ENCODE results near the gene CDC42EP1. TPM values are rescaled to one million over a fixed set of nuclear protein-coding genes. Genes with fewer than 3 reads are reported as not detected.

The CDC42EP1 gene
- total and polyA plus RNA-seq, 2 experiments from 2014 or later: 7.7 to 10.2 TPM

DNA sequence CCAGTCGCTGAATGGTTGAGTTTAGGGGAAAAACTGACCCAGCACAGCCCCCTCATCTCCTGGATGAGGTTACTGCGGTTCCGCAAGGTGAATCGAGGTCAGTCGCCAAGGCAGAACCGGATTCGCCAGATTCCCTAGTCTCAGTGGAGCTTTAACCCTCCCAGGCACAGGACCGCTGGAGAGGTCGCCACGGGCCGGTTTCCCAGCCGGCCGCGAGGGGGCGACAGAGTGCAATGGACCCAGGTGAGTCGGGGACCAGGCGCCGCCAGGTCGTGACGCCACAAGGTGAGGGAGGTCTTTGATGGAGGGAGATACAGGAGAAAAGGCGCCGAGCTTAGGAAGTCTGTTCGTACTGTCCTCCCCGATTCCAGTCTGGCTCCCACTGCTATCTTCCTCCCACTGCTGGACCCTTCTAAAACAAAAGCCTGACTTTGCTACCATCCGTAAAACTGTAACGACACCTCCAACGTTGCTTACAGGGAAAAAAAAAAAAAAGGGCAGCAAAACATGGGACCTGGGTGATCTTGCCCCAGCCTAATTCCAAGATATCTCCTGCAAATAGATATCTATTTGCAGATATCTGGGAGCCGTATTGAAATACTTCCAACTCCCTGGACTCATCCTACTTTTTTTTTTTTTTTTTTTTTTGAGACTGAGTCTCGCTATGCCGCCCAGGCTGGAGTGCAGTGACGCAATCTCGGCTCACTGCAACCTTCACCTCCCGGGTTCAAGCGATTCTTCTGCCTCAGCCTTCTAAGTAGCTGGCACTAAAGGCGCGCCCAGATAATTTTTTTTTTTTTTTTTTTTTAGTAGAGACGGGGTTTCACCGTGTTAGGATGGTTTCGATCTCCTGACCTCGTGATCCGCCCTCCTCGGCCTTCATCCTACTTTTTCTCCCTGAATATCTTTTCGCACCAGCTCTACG, 47.0 kb downstream of the CDC42EP1 start:
- Histone ChIP-seq H3K9me2 (ENCODE audit: insufficient read depth) (no peaks in the 10 kb centered on the region), H3K4me2 (peak overlapping the region; percentile 83), H3F3A (replicated peaks; ENCODE audit: low read depth) (peaks cover 13% of the 10 kb centered on the region), H3K4me1 (ENCODE audit: insufficient read depth) (peaks cover 12% of the 10 kb centered on the region), H3K27ac (ENCODE audit: low read depth) (peak overlapping the region; percentile 98), H4K20me1 (replicated peaks; ENCODE audit: insufficient read depth) (no peaks in the 10 kb centered on the region), H3K27me3 (ENCODE audit: insufficient read depth) (no peaks in the 10 kb centered on the region), H2AFZ (0 out of 2 replicates have a peak overlapping the region, but pooled peaks have one; percentile 64), H3K36me3 (ENCODE audit: insufficient read depth) (no peaks in the 10 kb centered on the region), H3K4me3 (peak overlapping the region; percentile 94), H3K79me2 (replicated peaks; ENCODE audit: insufficient read depth) (peaks cover 25% of the 10 kb centered on the region)
- Mint-ChIP-seq H3K4me1 (peaks cover 11% of the 10 kb centered on the region), H3K4me3 (peak overlapping the region; percentile 86), H3K27ac (peak overlapping the region; percentile 97), H3K9me3 (no peaks in the 10 kb centered on the region; the same call in 2 of the 3 replicates), H3K27me3 (ENCODE audit: insufficient read depth, low read depth, poor library complexity) (peaks cover 15% of the 10 kb centered on the region), H3K36me3 (ENCODE audit: low read depth) (no peaks in the 10 kb centered on the region)
- peak; percentile 58 for ATAC-seq
- TF ChIP-seq ETS1 (IDR thresholded peaks at IDR 0.05) (0 out of 2 replicates have a peak, but pooled peaks have one; percentile 41), CTCF (conservative IDR thresholded peaks at IDR 0.05; ENCODE audit: low read depth in 2 of 2) (peak; percentile 97 to 99), POLR2AphosphoS5 (IDR thresholded peaks at IDR 0.05; ENCODE audit: low read depth) (peak; percentile 78), ZNF331 (CRISPR knock-in tag; IDR thresholded peaks at IDR 0.05; ENCODE audit: low read depth) (no peak), CREB1 (CRISPR knock-in tag; IDR thresholded peaks at IDR 0.05; ENCODE audit: low read depth) (peak; percentile 90), ZNF114 (CRISPR knock-in tag; IDR thresholded peaks at IDR 0.05) (no peak), NANOG (IDR thresholded peaks at IDR 0.05; ENCODE audit: borderline replicate concordance) (no peak), STAT1 (IDR thresholded peaks at IDR 0.05; ENCODE audit: unreplicated experiment) (no peak)
- TF ChIP-seq, protein P1, sequence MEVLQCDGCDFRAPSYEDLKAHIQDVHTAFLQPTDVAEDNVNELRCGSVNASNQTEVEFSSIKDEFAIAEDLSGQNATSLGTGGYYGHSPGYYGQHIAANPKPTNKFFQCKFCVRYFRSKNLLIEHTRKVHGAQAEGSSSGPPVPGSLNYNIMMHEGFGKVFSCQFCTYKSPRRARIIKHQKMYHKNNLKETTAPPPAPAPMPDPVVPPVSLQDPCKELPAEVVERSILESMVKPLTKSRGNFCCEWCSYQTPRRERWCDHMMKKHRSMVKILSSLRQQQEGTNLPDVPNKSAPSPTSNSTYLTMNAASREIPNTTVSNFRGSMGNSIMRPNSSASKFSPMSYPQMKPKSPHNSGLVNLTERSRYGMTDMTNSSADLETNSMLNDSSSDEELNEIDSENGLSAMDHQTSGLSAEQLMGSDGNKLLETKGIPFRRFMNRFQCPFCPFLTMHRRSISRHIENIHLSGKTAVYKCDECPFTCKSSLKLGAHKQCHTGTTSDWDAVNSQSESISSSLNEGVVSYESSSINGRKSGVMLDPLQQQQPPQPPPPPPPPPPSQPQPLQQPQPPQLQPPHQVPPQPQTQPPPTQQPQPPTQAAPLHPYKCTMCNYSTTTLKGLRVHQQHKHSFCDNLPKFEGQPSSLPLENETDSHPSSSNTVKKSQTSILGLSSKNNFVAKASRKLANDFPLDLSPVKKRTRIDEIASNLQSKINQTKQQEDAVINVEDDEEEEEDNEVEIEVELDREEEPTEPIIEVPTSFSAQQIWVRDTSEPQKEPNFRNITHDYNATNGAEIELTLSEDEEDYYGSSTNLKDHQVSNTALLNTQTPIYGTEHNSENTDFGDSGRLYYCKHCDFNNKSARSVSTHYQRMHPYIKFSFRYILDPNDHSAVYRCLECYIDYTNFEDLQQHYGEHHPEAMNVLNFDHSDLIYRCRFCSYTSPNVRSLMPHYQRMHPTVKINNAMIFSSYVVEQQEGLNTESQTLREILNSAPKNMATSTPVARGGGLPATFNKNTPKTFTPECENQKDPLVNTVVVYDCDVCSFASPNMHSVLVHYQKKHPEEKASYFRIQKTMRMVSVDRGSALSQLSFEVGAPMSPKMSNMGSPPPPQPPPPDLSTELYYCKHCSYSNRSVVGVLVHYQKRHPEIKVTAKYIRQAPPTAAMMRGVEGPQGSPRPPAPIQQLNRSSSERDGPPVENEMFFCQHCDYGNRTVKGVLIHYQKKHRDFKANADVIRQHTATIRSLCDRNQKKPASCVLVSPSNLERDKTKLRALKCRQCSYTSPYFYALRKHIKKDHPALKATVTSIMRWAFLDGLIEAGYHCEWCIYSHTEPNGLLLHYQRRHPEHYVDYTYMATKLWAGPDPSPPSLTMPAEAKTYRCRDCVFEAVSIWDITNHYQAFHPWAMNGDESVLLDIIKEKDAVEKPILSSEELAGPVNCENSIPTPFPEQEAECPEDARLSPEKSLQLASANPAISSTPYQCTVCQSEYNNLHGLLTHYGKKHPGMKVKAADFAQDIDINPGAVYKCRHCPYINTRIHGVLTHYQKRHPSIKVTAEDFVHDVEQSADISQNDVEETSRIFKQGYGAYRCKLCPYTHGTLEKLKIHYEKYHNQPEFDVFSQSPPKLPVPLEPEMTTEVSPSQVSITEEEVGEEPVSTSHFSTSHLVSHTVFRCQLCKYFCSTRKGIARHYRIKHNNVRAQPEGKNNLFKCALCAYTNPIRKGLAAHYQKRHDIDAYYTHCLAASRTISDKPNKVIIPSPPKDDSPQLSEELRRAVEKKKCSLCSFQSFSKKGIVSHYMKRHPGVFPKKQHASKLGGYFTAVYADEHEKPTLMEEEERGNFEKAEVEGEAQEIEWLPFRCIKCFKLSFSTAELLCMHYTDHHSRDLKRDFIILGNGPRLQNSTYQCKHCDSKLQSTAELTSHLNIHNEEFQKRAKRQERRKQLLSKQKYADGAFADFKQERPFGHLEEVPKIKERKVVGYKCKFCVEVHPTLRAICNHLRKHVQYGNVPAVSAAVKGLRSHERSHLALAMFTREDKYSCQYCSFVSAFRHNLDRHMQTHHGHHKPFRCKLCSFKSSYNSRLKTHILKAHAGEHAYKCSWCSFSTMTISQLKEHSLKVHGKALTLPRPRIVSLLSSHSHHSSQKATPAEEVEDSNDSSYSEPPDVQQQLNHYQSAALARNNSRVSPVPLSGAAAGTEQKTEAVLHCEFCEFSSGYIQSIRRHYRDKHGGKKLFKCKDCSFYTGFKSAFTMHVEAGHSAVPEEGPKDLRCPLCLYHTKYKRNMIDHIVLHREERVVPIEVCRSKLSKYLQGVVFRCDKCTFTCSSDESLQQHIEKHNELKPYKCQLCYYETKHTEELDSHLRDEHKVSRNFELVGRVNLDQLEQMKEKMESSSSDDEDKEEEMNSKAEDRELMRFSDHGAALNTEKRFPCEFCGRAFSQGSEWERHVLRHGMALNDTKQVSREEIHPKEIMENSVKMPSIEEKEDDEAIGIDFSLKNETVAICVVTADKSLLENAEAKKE (CRISPR knock-in tag; IDR thresholded peaks at IDR 0.05): no peak
- peak; percentile 96 for DNase-seq (ENCODE audit: low spot score)
